Ectodermal cell (in vitro differentiated cells): Measurements from ENCODE around the gene LRMDA.

Experiments
- H3K27ac ChIP-seq: 2 replicates; pipeline ENCODE4 v1.7.0; 2013; ENCODE audit warnings: mild to moderate bottlenecking, low read depth, low read length; ENCODE audit not compliant: insufficient read depth, poor library complexity, severe bottlenecking
- H3K27me3 ChIP-seq: 2 replicates; pipeline ENCODE4 v1.7.0; 2013; ENCODE audit warnings: mild to moderate bottlenecking, low read length; ENCODE audit not compliant: insufficient read depth, control insufficient read depth, poor library complexity, severe bottlenecking
- H3K36me3 ChIP-seq: one replicate; pipeline ENCODE4 v1.7.0; 2013; ENCODE audit warnings: low read length; ENCODE audit not compliant: control insufficient read depth, insufficient read depth
- H3K4me1 ChIP-seq: one replicate; pipeline ENCODE4 v1.7.0; 2013; ENCODE audit warnings: low read length; ENCODE audit not compliant: control insufficient read depth, insufficient read depth
- H3K4me3 ChIP-seq: 2 replicates; pipeline ENCODE4 v1.7.0; 2013; ENCODE audit warnings: low read depth, low read length, control low read depth; ENCODE audit not compliant: insufficient read depth
- H3K9me3 ChIP-seq: 2 replicates; pipeline ENCODE4 v1.7.0; 2013; ENCODE audit warnings: mild to moderate bottlenecking, low read length, moderate library complexity; ENCODE audit not compliant: control insufficient read depth
- WGBS, 2 experiments: methylation state at CpG; one replicate each; pipeline ENCODE4 v1.1.7; 2013; ENCODE audit warnings: missing lambda C conversion rate in 2 of 2; 5-methylcytosine and 5-hydroxymethylcytosine counted together

LRMDA gene

GRCh38 chr10:75928231-75928630, 496.8 kb downstream of the LRMDA start:
- no peaks in the 10 kb centered on the region for H3K36me3 ChIP-seq
- no peaks in the 10 kb centered on the region for H3K4me1 ChIP-seq
- H3K27me3 ChIP-seq = no peaks in the 10 kb centered on the region
- no peak overlapping the region for H3K4me3 ChIP-seq
- 89 to 98% methylated on average over 5 to 6 of the region's 6 CpGs for WGBS, 2 experiments
- H3K27ac ChIP-seq = no peak overlapping the region
- H3K9me3 ChIP-seq = no peaks in the 10 kb centered on the region

- no peaks in the 10 kb centered on the region for H3K36me3 ChIP-seq
- 93 to 100% methylated on average over 2 of the region's 2 CpGs for WGBS, 2 experiments
- H3K27me3 ChIP-seq = no peaks in the 10 kb centered on the region
- no peaks in the 10 kb centered on the region for H3K4me1 ChIP-seq
- H3K9me3 ChIP-seq = no peaks in the 10 kb centered on the region
- no peak overlapping the region for H3K27ac ChIP-seq
- H3K4me3 ChIP-seq = no peak overlapping the region
These were observed 498.3 kb downstream of the LRMDA start for GRCh38 chr10:75929630-75930161.

GRCh38 chr10:75932921-75933320, 501.5 kb downstream of the LRMDA start:
- no peak overlapping the region for H3K4me3 ChIP-seq
- H3K36me3 ChIP-seq = no peaks in the 10 kb centered on the region
- 90 to 95% methylated on average over 3 of the region's 3 CpGs for WGBS, 2 experiments
- no peaks in the 10 kb centered on the region for H3K27me3 ChIP-seq
- H3K27ac ChIP-seq = no peak overlapping the region
- H3K9me3 ChIP-seq = no peaks in the 10 kb centered on the region
- H3K4me1 ChIP-seq = no peaks in the 10 kb centered on the region

GRCh38 chr10:75935240-75935639, 503.8 kb downstream of the LRMDA start:
- Histone ChIP-seq H3K4me3 (no peak overlapping the region), H3K27me3 (no peaks in the 10 kb centered on the region), H3K9me3 (no peaks in the 10 kb centered on the region), H3K36me3 (no peaks in the 10 kb centered on the region), H3K27ac (no peak overlapping the region), H3K4me1 (no peaks in the 10 kb centered on the region)
- 90 to 93% methylated on average over 3 of the region's 3 CpGs for WGBS, 2 experiments

- Histone ChIP-seq H3K36me3 (no peaks in the 10 kb centered on the region), H3K27ac (no peak overlapping the region), H3K9me3 (no peaks in the 10 kb centered on the region), H3K4me1 (no peaks in the 10 kb centered on the region), H3K27me3 (no peaks in the 10 kb centered on the region), H3K4me3 (no peak overlapping the region)
- WGBS, 2 experiments = 83 to 92% methylated on average over 4 to 5 of the region's 5 CpGs
These were observed 504.4 kb downstream of the LRMDA start for GRCh38 chr10:75935650-75936400.

GRCh38 chr10:75936841-75937240, 505.4 kb downstream of the LRMDA start:
- Histone ChIP-seq H3K36me3 (no peaks in the 10 kb centered on the region), H3K27ac (no peak overlapping the region), H3K4me1 (no peaks in the 10 kb centered on the region), H3K9me3 (no peaks in the 10 kb centered on the region), H3K4me3 (no peak overlapping the region), H3K27me3 (no peaks in the 10 kb centered on the region)
- 100% methylated on average over 2 of the region's 2 CpGs; no CpG with 5 or more reads in 1 of the 2 experiments for WGBS, 2 experiments

- Histone ChIP-seq H3K4me1 (no peaks in the 10 kb centered on the region), H3K27ac (no peak overlapping the region)
- WGBS, 2 experiments = 95 to 97% methylated on average over 2 of the region's 2 CpGs
These were observed 506.4 kb downstream of the LRMDA start for GRCh38 chr10:75937823-75938222.

GRCh38 chr10:75938380-75939122, 507.1 kb downstream of the LRMDA start:
- 93 to 94% methylated on average over 13 of the region's 13 CpGs for WGBS, 2 experiments
- no peak overlapping the region for H3K27ac ChIP-seq
- no peaks in the 10 kb centered on the region for H3K4me1 ChIP-seq
- no peaks in the 10 kb centered on the region for H3K9me3 ChIP-seq
- H3K27me3 ChIP-seq = no peaks in the 10 kb centered on the region
- no peak overlapping the region for H3K4me3 ChIP-seq
- no peaks in the 10 kb centered on the region for H3K36me3 ChIP-seq

More at GRCh38 chr10:75937823-75938222, 506.4 kb downstream of the LRMDA start:
- H3K4me3 ChIP-seq = no peak overlapping the region
- H3K36me3 ChIP-seq = no peaks in the 10 kb centered on the region
- no peaks in the 10 kb centered on the region for H3K27me3 ChIP-seq
- H3K9me3 ChIP-seq = no peaks in the 10 kb centered on the region

GRCh38 chr10:75939541-75939940, 508.1 kb downstream of the LRMDA start:
- no peaks in the 10 kb centered on the region for H3K4me1 ChIP-seq
- no peak overlapping the region for H3K27ac ChIP-seq
- H3K27me3 ChIP-seq = no peaks in the 10 kb centered on the region
- 88 to 94% methylated on average over 3 of the region's 3 CpGs for WGBS, 2 experiments
- H3K4me3 ChIP-seq = no peak overlapping the region
- no peaks in the 10 kb centered on the region for H3K9me3 ChIP-seq
- no peaks in the 10 kb centered on the region for H3K36me3 ChIP-seq

- Histone ChIP-seq H3K27me3 (no peaks in the 10 kb centered on the region), H3K9me3 (no peaks in the 10 kb centered on the region), H3K27ac (no peak overlapping the region), H3K36me3 (no peaks in the 10 kb centered on the region), H3K4me1 (no peaks in the 10 kb centered on the region), H3K4me3 (no peak overlapping the region)
- WGBS, 2 experiments = 93 to 97% methylated on average over 4 to 5 of the region's 5 CpGs
These were observed 509.3 kb downstream of the LRMDA start for GRCh38 chr10:75940742-75941141.
